CD4-positive, alpha-beta T cell treated with Interleukin-4 for 4 hours (primary cell): Measurements from ENCODE around the gene CFHR2.

Source experiments
- DNase-seq: peaks from one replicate; pipeline ENCODE4 v3.0.0-alpha.2; 2020

CFHR2 gene

GRCh38 chr1:197003132-197003531, 59.6 kb downstream of the CFHR2 start:
- no peak for DNase-seq

GRCh38 chr1:197008861-197009260, 65.3 kb downstream of the CFHR2 start:
- no peak for DNase-seq
